ENCODE measurements around the gene PUM1. TPM values are rescaled to one million over a fixed set of nuclear protein-coding genes. Genes with fewer than 3 reads are reported as not detected.

Gene PUM1
- total and polyA plus RNA-seq, 2 donors, result 35.4 to 36.3 TPM

GRCh38 chr1:30928171-30928570 lies 137.3 kb downstream of the PUM1 start:
- DNase-seq (ENCODE audit: low read depth in 6 of 9, low spot score in 9 of 9), result no peak
- H3K36me3 ChIP-seq (ENCODE audit: control insufficient read depth in 2 of 2, insufficient read depth in 2 of 2, low read length in 1 of 2), result peaks cover 10 to 17% of the 10 kb centered on the region in 2 donors
- WGBS, result 90% methylated on average over 7 of the region's 7 CpGs

GRCh38 chr1:30927448-30927847 lies 138.1 kb downstream of the PUM1 start:
- Histone ChIP-seq H3K36me3 (ENCODE audit: control insufficient read depth in 2 of 2, insufficient read depth in 2 of 2, low read length in 1 of 2) (peaks cover 5 to 10% of the 10 kb centered on the region in 2 donors), H3K4me1 (ENCODE audit: control insufficient read depth in 2 of 2, insufficient read depth in 2 of 2, low read length in 2 of 2) (no peaks in the 10 kb centered on the region), H3K27ac (ENCODE audit: low read depth in 1 of 2, low read length in 1 of 2) (no peak overlapping the region), H3K27me3 (ENCODE audit: control insufficient read depth in 2 of 2, insufficient read depth in 1 of 2, low read length in 1 of 2) (no peaks in the 10 kb centered on the region), H3K4me3 (ENCODE audit: low read length in 2 of 2) (no peak overlapping the region), H3K9me3 (ENCODE audit: control insufficient read depth in 2 of 2, insufficient read depth in 1 of 2, low read length in 1 of 2) (no peaks in the 10 kb centered on the region)
- DNase-seq (ENCODE audit: low read depth in 6 of 9, low spot score in 9 of 9), result no peak
- WGBS, result 93% methylated on average over 3 of the region's 3 CpGs

More at GRCh38 chr1:30928171-30928570, 137.3 kb downstream of the PUM1 start:
- H3K4me3 ChIP-seq (ENCODE audit: low read length in 2 of 2), result no peak overlapping the region
- no peaks in the 10 kb centered on the region for H3K4me1 ChIP-seq (ENCODE audit: control insufficient read depth in 2 of 2, insufficient read depth in 2 of 2, low read length in 2 of 2)
- H3K9me3 ChIP-seq (ENCODE audit: control insufficient read depth in 2 of 2, insufficient read depth in 1 of 2, low read length in 1 of 2), result no peaks in the 10 kb centered on the region
- H3K27me3 ChIP-seq (ENCODE audit: control insufficient read depth in 2 of 2, insufficient read depth in 1 of 2, low read length in 1 of 2), result no peaks in the 10 kb centered on the region
- H3K27ac ChIP-seq (ENCODE audit: low read depth in 1 of 2, low read length in 1 of 2), result no peak overlapping the region

- Histone ChIP-seq H3K27me3 (ENCODE audit: control insufficient read depth in 2 of 2, insufficient read depth in 1 of 2, low read length in 1 of 2) (no peaks in the 10 kb centered on the region), H3K27ac (ENCODE audit: low read depth in 1 of 2, low read length in 1 of 2) (no peak overlapping the region), H3K4me3 (ENCODE audit: low read length in 2 of 2) (no peak overlapping the region), H3K9me3 (ENCODE audit: control insufficient read depth in 2 of 2, insufficient read depth in 1 of 2, low read length in 1 of 2) (no peaks in the 10 kb centered on the region), H3K4me1 (ENCODE audit: control insufficient read depth in 2 of 2, insufficient read depth in 2 of 2, low read length in 2 of 2) (no peaks in the 10 kb centered on the region), H3K36me3 (ENCODE audit: control insufficient read depth in 2 of 2, insufficient read depth in 2 of 2, low read length in 1 of 2) (no peaks in the 10 kb centered on the region)
- 94% methylated on average over 1 of the region's 1 CpG for WGBS
- DNase-seq (ENCODE audit: low read depth in 6 of 9, low spot score in 9 of 9), result no peak
These were observed 141.9 kb downstream of the PUM1 start for GRCh38 chr1:30923597-30923996.

GRCh38 chr1:30920827-30921226 lies 144.7 kb downstream of the PUM1 start:
- Histone ChIP-seq H3K36me3 (ENCODE audit: control insufficient read depth in 2 of 2, insufficient read depth in 2 of 2, low read length in 1 of 2) (no peaks in the 10 kb centered on the region), H3K27me3 (ENCODE audit: control insufficient read depth in 2 of 2, insufficient read depth in 1 of 2, low read length in 1 of 2) (no peaks in the 10 kb centered on the region), H3K4me1 (ENCODE audit: control insufficient read depth in 2 of 2, insufficient read depth in 2 of 2, low read length in 2 of 2) (no peaks in the 10 kb centered on the region), H3K27ac (ENCODE audit: low read depth in 1 of 2, low read length in 1 of 2) (no peak overlapping the region), H3K9me3 (ENCODE audit: control insufficient read depth in 2 of 2, insufficient read depth in 1 of 2, low read length in 1 of 2) (no peaks in the 10 kb centered on the region), H3K4me3 (ENCODE audit: low read length in 2 of 2) (no peak overlapping the region)
- no peak for DNase-seq (ENCODE audit: low read depth in 6 of 9, low spot score in 9 of 9)
- 94% methylated on average over 7 of the region's 7 CpGs for WGBS

GRCh38 chr1:30919025-30919881 lies 146.3 kb downstream of the PUM1 start:
- Histone ChIP-seq H3K4me3 (ENCODE audit: low read length in 2 of 2) (no peak overlapping the region), H3K36me3 (ENCODE audit: control insufficient read depth in 2 of 2, insufficient read depth in 2 of 2, low read length in 1 of 2) (no peaks in the 10 kb centered on the region), H3K27me3 (ENCODE audit: control insufficient read depth in 2 of 2, insufficient read depth in 1 of 2, low read length in 1 of 2) (no peaks in the 10 kb centered on the region), H3K9me3 (ENCODE audit: control insufficient read depth in 2 of 2, insufficient read depth in 1 of 2, low read length in 1 of 2) (no peaks in the 10 kb centered on the region), H3K4me1 (ENCODE audit: control insufficient read depth in 2 of 2, insufficient read depth in 2 of 2, low read length in 2 of 2) (no peaks in the 10 kb centered on the region), H3K27ac (ENCODE audit: low read depth in 1 of 2, low read length in 1 of 2) (no peak overlapping the region)
- DNase-seq (ENCODE audit: low read depth in 6 of 9, low spot score in 9 of 9), result no peak
- 26% methylated on average over 10 of the region's 10 CpGs for WGBS

- Histone ChIP-seq H3K27me3 (ENCODE audit: control insufficient read depth in 2 of 2, insufficient read depth in 1 of 2, low read length in 1 of 2) (peaks cover 0 to 7% of the 10 kb centered on the region in 2 donors), H3K4me3 (ENCODE audit: low read length in 2 of 2) (no peak overlapping the region), H3K36me3 (ENCODE audit: control insufficient read depth in 2 of 2, insufficient read depth in 2 of 2, low read length in 1 of 2) (no peaks in the 10 kb centered on the region), H3K27ac (ENCODE audit: low read depth in 1 of 2, low read length in 1 of 2) (no peak overlapping the region), H3K4me1 (ENCODE audit: control insufficient read depth in 2 of 2, insufficient read depth in 2 of 2, low read length in 2 of 2) (peaks cover 0 to 3% of the 10 kb centered on the region in 2 donors), H3K9me3 (ENCODE audit: control insufficient read depth in 2 of 2, insufficient read depth in 1 of 2, low read length in 1 of 2) (no peaks in the 10 kb centered on the region)
- no peak for DNase-seq (ENCODE audit: low read depth in 6 of 9, low spot score in 9 of 9)
- WGBS, result 94% methylated on average over 12 of the region's 12 CpGs
These were observed 149.2 kb downstream of the PUM1 start for GRCh38 chr1:30916296-30916695.

GRCh38 chr1:30915491-30916230 lies 149.9 kb downstream of the PUM1 start:
- H3K4me1 ChIP-seq (ENCODE audit: control insufficient read depth in 2 of 2, insufficient read depth in 2 of 2, low read length in 2 of 2), result peaks cover 0 to 3% of the 10 kb centered on the region in 2 donors
- 95% methylated on average over 13 of the region's 13 CpGs for WGBS

GRCh38 chr1:30914931-30915330 lies 150.6 kb downstream of the PUM1 start:
- Histone ChIP-seq H3K4me1 (ENCODE audit: control insufficient read depth in 2 of 2, insufficient read depth in 2 of 2, low read length in 2 of 2) (peaks cover 0 to 3% of the 10 kb centered on the region in 2 donors), H3K27me3 (ENCODE audit: control insufficient read depth in 2 of 2, insufficient read depth in 1 of 2, low read length in 1 of 2) (peaks cover 7 to 21% of the 10 kb centered on the region in 2 donors), H3K4me3 (ENCODE audit: low read length in 2 of 2) (no peak overlapping the region), H3K36me3 (ENCODE audit: control insufficient read depth in 2 of 2, insufficient read depth in 2 of 2, low read length in 1 of 2) (no peaks in the 10 kb centered on the region), H3K27ac (ENCODE audit: low read depth in 1 of 2, low read length in 1 of 2) (no peak overlapping the region), H3K9me3 (ENCODE audit: control insufficient read depth in 2 of 2, insufficient read depth in 1 of 2, low read length in 1 of 2) (no peaks in the 10 kb centered on the region)
- 88% methylated on average over 4 of the region's 4 CpGs for WGBS
- no peak for DNase-seq (ENCODE audit: low read depth in 6 of 9, low spot score in 9 of 9)

More at GRCh38 chr1:30915491-30916230, 149.9 kb downstream of the PUM1 start:
- DNase-seq (ENCODE audit: low read depth in 6 of 9, low spot score in 9 of 9), result no peak
- H3K27ac ChIP-seq (ENCODE audit: low read depth in 1 of 2, low read length in 1 of 2), result no peak overlapping the region
- peaks cover 3 to 14% of the 10 kb centered on the region in 2 donors for H3K27me3 ChIP-seq (ENCODE audit: control insufficient read depth in 2 of 2, insufficient read depth in 1 of 2, low read length in 1 of 2)
- no peak overlapping the region for H3K4me3 ChIP-seq (ENCODE audit: low read length in 2 of 2)
- H3K9me3 ChIP-seq (ENCODE audit: control insufficient read depth in 2 of 2, insufficient read depth in 1 of 2, low read length in 1 of 2), result no peaks in the 10 kb centered on the region
- H3K36me3 ChIP-seq (ENCODE audit: control insufficient read depth in 2 of 2, insufficient read depth in 2 of 2, low read length in 1 of 2), result no peaks in the 10 kb centered on the region

GRCh38 chr1:30914587-30914922 lies 151.0 kb downstream of the PUM1 start:
- H3K27me3 ChIP-seq (ENCODE audit: control insufficient read depth in 2 of 2, insufficient read depth in 1 of 2, low read length in 1 of 2), result peaks cover 10 to 25% of the 10 kb centered on the region in 2 donors

More at GRCh38 chr1:30914587-30914922, 151.0 kb downstream of the PUM1 start:
- Histone ChIP-seq H3K9me3 (ENCODE audit: control insufficient read depth in 2 of 2, insufficient read depth in 1 of 2, low read length in 1 of 2) (no peaks in the 10 kb centered on the region), H3K4me3 (ENCODE audit: low read length in 2 of 2) (no peak overlapping the region), H3K4me1 (ENCODE audit: control insufficient read depth in 2 of 2, insufficient read depth in 2 of 2, low read length in 2 of 2) (peaks cover 0 to 3% of the 10 kb centered on the region in 2 donors), H3K36me3 (ENCODE audit: control insufficient read depth in 2 of 2, insufficient read depth in 2 of 2, low read length in 1 of 2) (no peaks in the 10 kb centered on the region), H3K27ac (ENCODE audit: low read depth in 1 of 2, low read length in 1 of 2) (no peak overlapping the region)
- DNase-seq (ENCODE audit: low read depth in 6 of 9, low spot score in 9 of 9), result no peak
- WGBS, result 95% methylated on average over 3 of the region's 3 CpGs

Data from thymus (tissue), 11 donors.